Activated CD4-positive, alpha-beta T cell treated with anti-CD3 and anti-CD28 coated beads, Interleukin-2, amount 10 ng/mL, durations not matched to agents 24 days and 14 days (primary cell): ENCODE results near the gene CDKL5. TPM values are rescaled to one million over a fixed set of nuclear protein-coding genes. Genes with fewer than 3 reads are reported as not detected.

Source experiments
- DNase-seq: peaks from one replicate; pipeline ENCODE4 v3.0.0; 2022
- H3K27ac Mint-ChIP-seq: one replicate; pipeline ENCODE4 v1.8.0; 2022; ENCODE audit warnings: mild to moderate bottlenecking, mixed read lengths
- H3K27me3 Mint-ChIP-seq: one replicate; pipeline ENCODE4 v1.8.0; 2022; ENCODE audit warnings: mixed read lengths
- H3K36me3 Mint-ChIP-seq: one replicate; pipeline ENCODE4 v1.8.0; 2022; ENCODE audit warnings: low read depth, mild to moderate bottlenecking, mixed read lengths
- H3K4me1 Mint-ChIP-seq: one replicate; pipeline ENCODE4 v1.8.0; 2021; ENCODE audit warnings: mixed read lengths
- H3K4me3 Mint-ChIP-seq: one replicate; pipeline ENCODE4 v1.8.0; 2022; ENCODE audit warnings: mild to moderate bottlenecking, moderate library complexity, mixed read lengths
- H3K9me3 Mint-ChIP-seq: one replicate; pipeline ENCODE4 v1.8.0; 2021; ENCODE audit warnings: mixed read lengths
- intact Hi-C: fragments of 100-400 bp; cut with micrococcal nuclease; formaldehyde crosslinking; loops from one replicate; pipeline ENCODE4 v1.15.1; 2023
- total RNA-seq: library from RNA; stranded (reverse); gene quantifications from 2 replicates; pipeline ENCODE4 v1.2.3, GENCODE V29; 2022

CDKL5 gene
- total RNA-seq, 1 donor from 2014 or later, result 0.23 TPM

GRCh38 chrX:18652636-18653035 lies 227.2 kb downstream of the CDKL5 start:
- no peaks in the 10 kb centered on the region for H3K36me3 Mint-ChIP-seq
- intact Hi-C loops, result no loop called here
- H3K4me3 Mint-ChIP-seq, result no peak overlapping the region
- H3K9me3 Mint-ChIP-seq, result no peaks in the 10 kb centered on the region
- DNase-seq, result no peak
- H3K27me3 Mint-ChIP-seq, result no peaks in the 10 kb centered on the region
- no peaks in the 10 kb centered on the region for H3K4me1 Mint-ChIP-seq
- no peak overlapping the region for H3K27ac Mint-ChIP-seq

- Mint-ChIP-seq H3K27me3 (no peaks in the 10 kb centered on the region), H3K4me3 (no peak overlapping the region), H3K36me3 (no peaks in the 10 kb centered on the region), H3K27ac (no peak overlapping the region), H3K9me3 (no peaks in the 10 kb centered on the region), H3K4me1 (no peaks in the 10 kb centered on the region)
- intact Hi-C loops, result no loop called here
- DNase-seq, result no peak
Observed at GRCh38 chrX:18654875-18655836, 229.7 kb downstream of the CDKL5 start.

- intact Hi-C loops, result no loop called here
- no peaks in the 10 kb centered on the region for H3K27me3 Mint-ChIP-seq
Observed at GRCh38 chrX:18661273-18661672, 235.9 kb downstream of the CDKL5 start.

GRCh38 chrX:18664947-18665346 lies 239.5 kb downstream of the CDKL5 start:
- intact Hi-C loops, result no loop called here
- no peak overlapping the region for H3K27ac Mint-ChIP-seq
- no peaks in the 10 kb centered on the region for H3K36me3 Mint-ChIP-seq
- no peak for DNase-seq
- no peaks in the 10 kb centered on the region for H3K9me3 Mint-ChIP-seq
- no peak overlapping the region for H3K4me3 Mint-ChIP-seq
- H3K27me3 Mint-ChIP-seq, result no peaks in the 10 kb centered on the region
- peaks cover 6% of the 10 kb centered on the region for H3K4me1 Mint-ChIP-seq

More at GRCh38 chrX:18661273-18661672, 235.9 kb downstream of the CDKL5 start:
- no peaks in the 10 kb centered on the region for H3K36me3 Mint-ChIP-seq
- H3K27ac Mint-ChIP-seq, result no peak overlapping the region
- no peak for DNase-seq
- no peaks in the 10 kb centered on the region for H3K4me1 Mint-ChIP-seq
- H3K4me3 Mint-ChIP-seq, result no peak overlapping the region
- no peaks in the 10 kb centered on the region for H3K9me3 Mint-ChIP-seq

- Mint-ChIP-seq H3K36me3 (no peaks in the 10 kb centered on the region), H3K9me3 (no peaks in the 10 kb centered on the region), H3K4me1 (peaks cover 6% of the 10 kb centered on the region), H3K27ac (no peak overlapping the region), H3K27me3 (no peaks in the 10 kb centered on the region), H3K4me3 (no peak overlapping the region)
- DNase-seq, result no peak
- intact Hi-C loops, result no loop called here
Observed at GRCh38 chrX:18666614-18667013, 241.2 kb downstream of the CDKL5 start.

- no peaks in the 10 kb centered on the region for H3K27me3 Mint-ChIP-seq
- H3K9me3 Mint-ChIP-seq, result no peaks in the 10 kb centered on the region
- intact Hi-C loops, result no loop called here
- H3K27ac Mint-ChIP-seq, result no peak overlapping the region
- no peaks in the 10 kb centered on the region for H3K36me3 Mint-ChIP-seq
- peak overlapping the region; percentile 26 for H3K4me3 Mint-ChIP-seq
- peaks cover 6% of the 10 kb centered on the region for H3K4me1 Mint-ChIP-seq
- DNase-seq, result no peak
Observed at GRCh38 chrX:18668071-18668835, 242.8 kb downstream of the CDKL5 start.

GRCh38 chrX:18672008-18672407 lies 246.6 kb downstream of the CDKL5 start, which contains the start of gene RS1:
RS1 (minus strand) TSS chrX:18672108; CDS start chrX:18672068, 40 bp downstream.
- Mint-ChIP-seq H3K4me1 (peaks cover 6% of the 10 kb centered on the region), H3K36me3 (no peaks in the 10 kb centered on the region), H3K4me3 (no peak within 1 kb of the TSS), H3K27me3 (no peaks in the 10 kb centered on the region), H3K27ac (no peak within 1 kb of the TSS), H3K9me3 (no peaks in the 10 kb centered on the region)
- no peak for DNase-seq
- intact Hi-C loops, result loop anchor here (10.0 kb wide), 1 partner anchor 663 kb away; no protein-coding TSS in a partner anchor

- Mint-ChIP-seq H3K27ac (peak overlapping the region; percentile 58), H3K4me1 (peaks cover 2% of the 10 kb centered on the region), H3K9me3 (no peaks in the 10 kb centered on the region), H3K4me3 (peak overlapping the region; percentile 79), H3K36me3 (no peaks in the 10 kb centered on the region), H3K27me3 (no peaks in the 10 kb centered on the region)
- intact Hi-C loops, result loop anchor here (1.0 to 10.0 kb wide), 3 partner anchors 250 to 660 kb away; partner anchors contain the start of genes CDKL5 and PHKA2
- DNase-seq, result no peak
Observed at GRCh38 chrX:18674417-18674787, 249.0 kb downstream of the CDKL5 start.

GRCh38 chrX:18674788-18675735 lies 249.7 kb downstream of the CDKL5 start:
- H3K36me3 Mint-ChIP-seq, result no peaks in the 10 kb centered on the region
- peak overlapping the region; percentile 79 for H3K4me3 Mint-ChIP-seq
- H3K27me3 Mint-ChIP-seq, result no peaks in the 10 kb centered on the region
- H3K27ac Mint-ChIP-seq, result peak overlapping the region; percentile 67
- no peaks in the 10 kb centered on the region for H3K9me3 Mint-ChIP-seq
- DNase-seq, result peak; percentile 95
- H3K4me1 Mint-ChIP-seq, result peaks cover 2% of the 10 kb centered on the region
- intact Hi-C loops, result loop anchor here (1.0 to 10.0 kb wide), 4 partner anchors 211 to 660 kb away; partner anchors contain the start of genes CDKL5 and PHKA2

- Mint-ChIP-seq H3K4me1 (peaks cover 2% of the 10 kb centered on the region), H3K27me3 (no peaks in the 10 kb centered on the region), H3K27ac (peak overlapping the region; percentile 58), H3K4me3 (no peak overlapping the region), H3K36me3 (no peaks in the 10 kb centered on the region), H3K9me3 (no peaks in the 10 kb centered on the region)
- intact Hi-C loops, result loop anchor here (10.0 kb wide), 1 partner anchor 659 kb away; no protein-coding TSS in a partner anchor
- DNase-seq, result no peak
Observed at GRCh38 chrX:18676050-18676449, 250.6 kb downstream of the CDKL5 start.

GRCh38 chrX:18676470-18676869 lies 251.1 kb downstream of the CDKL5 start:
- H3K4me1 Mint-ChIP-seq, result peaks cover 2% of the 10 kb centered on the region

GRCh38 chrX:18677161-18677869 lies 251.9 kb downstream of the CDKL5 start:
- Mint-ChIP-seq H3K27me3 (no peaks in the 10 kb centered on the region), H3K9me3 (no peaks in the 10 kb centered on the region), H3K4me3 (no peak overlapping the region), H3K4me1 (peaks cover 2% of the 10 kb centered on the region), H3K27ac (no peak overlapping the region), H3K36me3 (no peaks in the 10 kb centered on the region)
- intact Hi-C loops, result loop anchor here (10.0 kb wide), 1 partner anchor 657 kb away; no protein-coding TSS in a partner anchor
- peak; percentile 49 for DNase-seq

More at GRCh38 chrX:18676470-18676869, 251.1 kb downstream of the CDKL5 start:
- no peak for DNase-seq
- intact Hi-C loops, result loop anchor here (10.0 kb wide), 1 partner anchor 658 kb away; no protein-coding TSS in a partner anchor
- Mint-ChIP-seq H3K36me3 (no peaks in the 10 kb centered on the region), H3K4me3 (no peak overlapping the region), H3K27ac (no peak overlapping the region), H3K27me3 (no peaks in the 10 kb centered on the region), H3K9me3 (no peaks in the 10 kb centered on the region)
